HG02798 (cell line): ENCODE measurements around the gene ABCC3.

Source experiments
- ATAC-seq: cut with Tn5 transposase; IDR thresholded peaks from one replicate; pipeline ENCODE4 v1.9.1; 2021; ENCODE audit warnings: mild to moderate bottlenecking; ENCODE audit not compliant: unreplicated experiment, poor library complexity

ABCC3 gene

DNA sequence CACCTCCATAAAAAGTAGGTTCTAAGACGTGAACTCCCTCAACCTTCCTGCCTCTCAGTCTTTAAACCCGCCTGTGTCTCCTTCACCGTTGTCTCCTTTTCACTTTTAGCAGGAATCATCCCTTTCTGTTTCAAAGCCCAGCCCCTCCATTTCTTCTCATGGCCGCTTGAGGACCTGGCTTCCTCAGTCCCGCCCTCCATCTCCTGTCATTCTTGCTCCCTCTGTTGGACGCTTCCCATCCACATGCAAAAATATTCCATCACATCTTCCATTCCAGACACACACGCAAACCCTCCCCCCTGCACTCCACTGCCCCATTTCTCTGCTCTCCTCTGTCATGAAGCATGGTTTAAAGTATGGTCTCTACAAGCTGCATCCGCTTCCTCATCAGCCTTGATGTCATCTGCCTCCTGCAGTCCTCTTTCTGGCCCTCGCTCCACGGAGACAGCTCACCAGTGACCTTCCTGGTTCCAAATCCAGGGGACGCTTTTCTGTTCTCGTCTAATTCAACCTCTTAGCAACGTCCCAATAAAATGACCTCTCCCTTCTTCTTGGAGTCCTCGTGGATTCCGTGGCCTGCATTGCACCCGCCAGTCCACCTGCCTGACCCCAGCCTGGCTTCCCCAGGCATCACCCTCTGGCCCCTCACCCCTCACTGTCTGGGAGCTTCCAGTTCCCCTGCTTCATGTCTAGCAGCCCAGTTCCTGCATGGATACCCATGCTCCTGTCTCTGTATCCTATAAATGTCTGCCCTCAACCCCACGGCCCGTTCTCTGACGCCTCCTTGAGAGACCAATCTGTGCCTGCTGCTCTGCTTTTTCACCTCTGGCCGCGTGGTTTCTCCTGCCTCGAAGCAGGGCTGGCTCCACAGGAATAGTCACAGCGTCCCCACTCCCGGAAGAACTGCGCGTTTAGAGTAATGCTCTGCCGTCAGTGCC, 46.9 kb downstream of the ABCC3 start:
- ATAC-seq: no peak

DNA sequence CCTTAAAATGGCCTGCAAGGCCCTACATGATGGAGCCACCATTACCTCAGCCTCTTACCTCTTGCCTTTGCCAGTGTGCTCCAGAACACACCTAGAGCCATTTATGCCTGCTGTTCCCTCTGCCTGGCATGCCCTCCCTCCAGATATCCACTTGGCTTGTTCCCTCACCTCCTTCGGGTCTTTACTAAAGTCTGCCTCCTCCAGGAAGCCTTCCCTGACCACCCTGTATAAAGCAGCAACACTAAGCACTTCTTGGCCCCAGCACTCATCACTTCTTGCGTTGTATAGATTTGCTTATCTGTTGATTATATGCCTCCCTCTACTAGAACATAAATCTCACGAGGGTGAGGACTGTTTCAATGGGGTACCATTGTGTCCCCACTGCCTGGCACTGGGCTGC, 47.8 kb downstream of the ABCC3 start:
- no peak for ATAC-seq

DNA sequence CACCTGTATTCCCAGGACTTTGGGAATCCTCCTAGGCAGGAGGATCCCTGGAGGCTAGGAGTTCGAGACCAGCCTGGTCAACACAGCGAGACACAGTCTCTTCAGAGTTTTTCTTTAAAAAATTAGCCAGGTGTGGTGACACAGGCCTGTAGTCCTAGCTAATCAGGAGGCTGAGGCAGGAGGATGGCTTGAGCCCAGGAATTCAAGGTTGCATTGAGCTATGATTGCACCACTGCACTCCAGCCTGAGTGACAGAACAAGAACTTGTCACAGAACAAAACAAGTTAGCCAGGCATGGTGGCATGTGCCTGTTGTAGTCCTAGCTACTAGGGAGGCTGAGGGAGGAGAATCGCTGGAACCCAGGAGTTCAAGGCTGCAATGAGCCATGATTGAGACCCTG, 48.3 kb downstream of the ABCC3 start:
- no peak for ATAC-seq

DNA sequence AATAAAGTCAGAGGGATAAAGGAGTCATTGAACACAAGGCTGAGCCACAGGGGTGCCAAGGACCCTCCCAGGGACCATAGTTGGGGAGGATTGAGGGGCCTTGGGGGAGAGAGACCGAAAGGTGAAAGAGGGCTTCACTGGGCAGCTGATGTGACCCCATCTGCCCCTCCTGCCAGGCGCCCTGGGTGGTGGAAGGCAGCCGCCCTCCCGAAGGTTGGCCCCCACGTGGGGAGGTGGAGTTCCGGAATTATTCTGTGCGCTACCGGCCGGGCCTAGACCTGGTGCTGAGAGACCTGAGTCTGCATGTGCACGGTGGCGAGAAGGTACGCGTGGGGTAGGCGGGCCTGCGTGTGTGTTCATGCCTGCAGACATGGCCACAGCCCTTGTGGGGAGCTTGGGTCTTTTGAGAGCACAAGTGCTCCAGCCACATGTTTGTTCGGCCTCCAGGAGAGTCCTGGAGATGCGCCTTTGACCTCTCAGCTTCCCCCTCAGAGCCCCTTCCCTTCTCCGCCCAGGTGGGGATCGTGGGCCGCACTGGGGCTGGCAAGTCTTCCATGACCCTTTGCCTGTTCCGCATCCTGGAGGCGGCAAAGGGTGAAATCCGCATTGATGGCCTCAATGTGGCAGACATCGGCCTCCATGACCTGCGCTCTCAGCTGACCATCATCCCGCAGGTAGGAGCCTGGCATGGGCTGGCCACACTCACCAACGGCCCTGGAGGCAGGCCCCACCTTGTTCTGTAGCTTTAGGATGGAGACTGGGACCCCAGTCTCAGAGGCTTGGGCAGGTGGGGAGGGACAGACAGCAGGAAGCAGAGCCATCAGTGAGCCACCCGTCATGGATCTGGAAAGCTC, 49.0 kb downstream of the ABCC3 start:
- ATAC-seq: no peak

DNA sequence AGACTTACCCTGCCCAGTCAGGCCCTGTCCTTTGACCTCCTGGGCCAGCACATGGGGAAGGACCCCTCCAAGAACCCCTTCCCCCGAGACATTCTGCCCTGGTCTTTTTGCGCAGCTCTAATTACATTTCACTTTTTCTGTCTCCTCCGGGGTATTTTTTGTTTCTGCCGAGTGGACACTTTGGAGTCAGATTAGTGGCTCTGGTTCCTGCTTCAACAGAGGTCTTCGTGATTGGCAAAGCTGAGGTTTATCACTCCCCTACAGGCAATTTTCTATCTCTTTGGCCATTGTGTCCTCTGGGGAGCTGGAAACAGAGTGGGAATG, 49.6 kb downstream of the ABCC3 start:
- no peak for ATAC-seq

DNA sequence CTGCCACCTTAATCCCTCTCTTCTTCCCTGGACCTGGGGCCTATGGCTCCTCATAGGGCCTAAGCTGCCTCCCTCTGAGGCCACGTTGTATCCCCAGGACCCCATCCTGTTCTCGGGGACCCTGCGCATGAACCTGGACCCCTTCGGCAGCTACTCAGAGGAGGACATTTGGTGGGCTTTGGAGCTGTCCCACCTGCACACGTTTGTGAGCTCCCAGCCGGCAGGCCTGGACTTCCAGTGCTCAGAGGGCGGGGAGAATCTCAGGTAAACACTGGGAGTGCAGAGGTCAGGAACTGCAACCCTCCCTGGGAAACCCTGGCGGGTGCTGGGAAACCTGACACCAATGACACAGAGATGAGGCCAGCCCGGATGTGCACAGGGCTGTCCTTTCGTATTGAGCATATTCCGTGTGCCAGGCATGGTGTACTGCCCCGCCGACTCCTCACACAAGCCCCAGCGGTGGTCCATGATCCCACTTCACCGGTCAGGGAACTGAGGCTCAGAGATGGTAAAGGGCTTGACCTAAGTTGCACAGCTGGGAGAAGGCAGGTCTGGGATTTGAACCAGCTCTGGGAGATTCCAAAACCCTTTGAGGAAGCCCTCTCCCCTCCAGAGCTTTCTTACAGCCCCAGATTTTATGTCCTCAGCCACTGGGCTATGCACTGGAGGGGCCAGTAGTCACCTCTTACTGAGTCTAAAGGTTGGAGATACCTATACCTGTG, 50.1 kb downstream of the ABCC3 start:
- no peak for ATAC-seq

DNA sequence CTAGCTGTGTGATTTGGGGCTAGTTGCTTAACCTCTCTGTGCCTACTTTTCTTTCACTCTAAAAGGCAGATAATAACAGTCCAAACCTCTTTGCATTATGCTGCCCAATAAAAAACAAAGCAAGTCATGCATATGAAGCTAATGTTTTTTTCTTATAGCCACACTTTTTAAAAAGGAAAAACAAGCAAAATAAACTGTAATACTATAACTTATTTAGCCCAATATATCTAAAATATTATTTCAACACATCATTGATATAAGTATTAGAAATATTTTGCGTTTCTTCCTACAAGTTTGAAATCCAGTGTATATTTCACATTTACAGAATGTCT, 50.6 kb downstream of the ABCC3 start:
- ATAC-seq: no peak

DNA sequence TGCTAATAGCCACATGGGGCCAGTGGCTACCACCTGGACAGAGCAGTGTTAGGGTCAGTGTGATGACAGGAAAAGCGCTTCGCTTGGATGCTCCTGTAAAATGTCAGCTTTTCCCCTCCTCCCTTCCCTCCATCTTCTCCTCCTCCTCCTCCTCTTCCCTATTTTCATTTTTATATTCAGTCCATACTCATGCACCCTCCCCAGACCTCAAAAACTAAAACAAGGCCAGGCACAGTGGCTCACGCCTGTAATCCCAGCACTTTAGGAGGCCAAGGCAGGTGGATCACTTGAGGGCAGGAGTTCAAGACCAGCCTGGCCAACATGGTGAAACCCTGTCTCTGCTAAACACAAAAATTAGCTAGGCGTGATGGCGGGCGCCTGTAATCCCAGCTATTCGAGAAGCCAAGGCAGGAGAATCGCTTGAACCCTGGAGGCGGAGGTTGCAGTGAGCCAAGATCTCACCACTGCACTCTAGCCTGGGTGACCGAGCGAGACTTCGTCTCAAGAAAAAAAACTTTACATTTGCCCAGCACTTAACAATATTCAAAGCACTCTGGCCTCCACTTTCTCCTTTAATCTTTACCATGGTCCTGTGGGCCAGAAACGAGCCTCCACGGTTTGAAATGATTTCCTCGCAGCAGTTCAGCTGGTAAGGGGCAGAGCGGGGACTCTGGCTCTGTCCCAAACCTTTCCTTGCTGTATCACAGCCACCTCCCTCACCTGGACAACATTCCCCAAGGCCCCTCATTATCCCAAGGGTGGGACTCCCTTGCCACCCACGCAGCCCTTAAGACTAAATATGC, 51.2 kb downstream of the ABCC3 start:
- no peak for ATAC-seq

DNA sequence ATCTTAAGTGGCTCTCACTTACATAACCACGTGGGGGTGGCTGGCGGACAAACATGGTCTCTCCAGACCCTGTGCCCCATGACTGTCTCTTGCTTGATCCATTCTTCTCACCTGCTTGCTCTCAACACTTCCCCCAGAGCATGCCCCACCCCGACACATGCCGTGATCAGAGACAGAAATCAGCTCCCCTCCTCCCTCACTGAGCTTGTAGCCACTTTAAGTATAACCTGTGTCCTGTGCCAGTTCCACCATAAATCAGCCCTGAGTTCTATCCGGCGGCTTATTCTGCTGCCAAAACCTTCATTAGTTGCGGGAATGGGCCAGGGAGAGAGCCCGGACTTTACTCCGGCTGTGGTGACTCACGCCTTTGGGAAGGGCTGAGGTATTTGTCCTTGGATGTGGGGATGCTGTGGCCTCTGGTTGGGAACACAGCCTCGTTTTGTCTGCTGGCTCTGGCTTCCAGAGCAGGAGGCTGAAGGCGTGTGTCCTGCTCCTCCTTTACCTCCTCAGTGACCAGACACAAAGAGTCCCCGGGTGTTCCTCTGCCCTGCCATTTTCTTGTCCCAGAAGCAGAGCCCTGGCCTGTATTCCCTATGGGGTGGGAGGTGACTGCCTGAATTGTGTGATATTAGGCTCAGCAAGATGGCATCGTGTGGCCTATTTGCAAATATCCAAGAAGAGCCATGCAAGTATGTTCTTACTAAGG, 52.0 kb downstream of the ABCC3 start:
- ATAC-seq: no peak

DNA sequence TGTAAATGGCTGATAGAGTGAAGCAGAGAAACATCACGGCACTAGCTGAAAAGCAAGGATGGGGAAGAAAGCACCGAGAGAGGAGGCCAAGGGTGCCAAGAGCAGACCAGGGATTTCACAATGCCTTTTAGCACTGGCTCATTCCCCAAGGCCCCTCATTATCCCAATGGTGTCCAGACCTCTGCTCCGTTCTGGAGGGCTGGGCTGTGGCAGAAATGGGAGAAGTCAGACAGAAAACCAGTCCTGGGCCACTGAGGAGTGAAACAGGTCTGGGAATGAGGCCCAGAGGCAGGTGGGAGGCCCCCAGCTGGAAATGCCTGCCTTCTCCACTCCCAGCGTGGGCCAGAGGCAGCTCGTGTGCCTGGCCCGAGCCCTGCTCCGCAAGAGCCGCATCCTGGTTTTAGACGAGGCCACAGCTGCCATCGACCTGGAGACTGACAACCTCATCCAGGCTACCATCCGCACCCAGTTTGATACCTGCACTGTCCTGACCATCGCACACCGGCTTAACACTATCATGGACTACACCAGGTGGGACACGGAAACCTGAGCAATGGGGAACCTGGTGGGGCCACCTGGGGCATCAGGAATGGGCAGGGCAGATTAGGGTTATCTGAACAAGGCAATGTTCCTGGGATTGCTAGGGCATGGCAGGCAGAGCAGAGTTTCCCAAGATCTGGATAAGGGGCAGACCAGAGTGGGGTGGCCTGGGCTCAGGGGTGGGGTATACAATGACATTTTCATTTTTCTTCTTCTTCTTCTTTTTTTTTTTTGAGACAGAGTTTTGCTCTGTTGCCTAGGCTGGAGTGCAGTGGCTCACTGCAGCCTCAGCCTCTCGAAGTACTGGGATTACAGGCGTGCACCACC, 52.8 kb downstream of the ABCC3 start:
- no peak for ATAC-seq

DNA sequence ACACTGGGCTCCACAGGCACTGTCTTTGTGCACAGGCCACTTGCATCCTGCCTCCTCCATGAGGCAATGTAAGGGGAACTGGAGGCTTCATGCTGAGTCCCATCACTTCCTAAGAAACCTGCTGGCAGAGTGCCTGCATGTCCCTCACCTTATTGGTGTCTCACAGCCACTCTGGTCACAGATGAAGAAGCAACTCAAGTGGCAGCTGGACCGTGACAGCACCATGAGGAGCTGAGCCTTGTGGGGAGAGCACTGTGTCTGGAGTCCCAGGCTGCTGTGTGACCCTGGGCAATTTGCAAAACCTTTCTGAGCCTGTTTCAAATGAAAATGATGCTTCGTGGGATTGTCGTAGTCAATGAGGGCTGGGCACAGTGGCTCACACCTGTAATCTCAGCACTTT, 53.6 kb downstream of the ABCC3 start:
- ATAC-seq: no peak

DNA sequence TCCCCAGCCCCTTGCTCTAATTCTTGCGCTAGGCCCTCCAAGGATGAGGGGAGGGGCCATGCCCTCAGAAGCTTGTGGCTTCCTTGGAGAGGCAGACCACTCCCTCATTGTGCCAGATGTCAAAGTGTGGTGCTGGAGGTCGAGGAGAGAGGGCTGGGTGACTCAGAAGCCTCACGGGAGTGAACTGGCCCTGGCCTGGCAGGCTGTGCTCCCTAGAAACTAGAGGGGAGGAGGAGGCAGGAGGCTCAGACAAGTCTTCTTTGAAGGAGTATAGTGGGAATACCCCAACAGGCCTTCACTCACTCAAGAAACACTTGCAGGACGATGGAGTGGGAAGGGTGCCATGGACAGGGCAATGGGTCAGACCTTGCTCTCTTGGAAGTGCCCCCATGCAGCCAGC, 54.6 kb downstream of the ABCC3 start:
- no peak for ATAC-seq

DNA sequence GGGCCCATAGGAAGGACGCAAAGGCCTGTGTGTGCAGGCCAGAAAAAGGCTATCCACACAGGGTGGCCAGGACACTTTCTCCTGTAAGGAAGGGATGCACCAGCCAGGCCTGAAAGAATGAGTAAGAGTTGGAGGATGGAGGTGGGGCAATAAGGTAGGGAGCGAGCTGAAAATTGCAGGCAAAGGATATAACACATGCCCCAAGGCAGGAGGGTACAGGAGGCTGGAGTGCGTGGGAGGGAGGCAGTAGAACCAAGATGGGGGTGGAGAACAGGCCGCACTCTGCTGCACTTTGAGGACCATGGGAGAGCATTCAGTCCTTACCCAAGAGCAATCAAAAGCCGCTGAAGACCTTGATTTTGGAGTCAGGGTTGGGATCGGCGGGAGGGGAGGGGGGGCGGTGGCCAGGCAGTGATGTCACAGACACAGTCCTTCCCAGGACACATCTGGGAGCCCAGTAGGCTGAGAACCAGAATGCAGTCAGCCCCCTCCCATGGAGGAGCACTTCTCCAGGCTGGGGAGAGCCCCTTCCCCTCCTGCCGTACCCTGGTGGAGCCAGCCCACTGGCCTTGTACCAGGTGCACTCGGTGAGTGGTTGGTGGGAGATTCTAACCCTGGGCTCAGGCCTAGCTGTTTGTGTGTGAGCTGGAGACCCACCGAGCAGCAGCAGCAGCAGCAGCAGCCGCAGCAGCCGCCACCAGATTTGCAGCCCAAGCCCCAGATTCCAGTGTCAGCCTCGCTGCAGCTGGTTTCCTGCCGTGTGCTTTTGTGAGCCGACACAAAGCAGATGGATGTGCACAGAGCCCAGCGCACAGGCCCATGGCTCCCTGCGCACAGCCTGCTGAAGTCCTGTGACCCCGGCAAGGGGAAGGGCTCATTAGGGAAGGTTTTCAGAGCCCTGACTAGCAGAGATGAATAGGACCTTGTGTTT, 55.5 kb downstream of the ABCC3 start:
- no peak for ATAC-seq

DNA sequence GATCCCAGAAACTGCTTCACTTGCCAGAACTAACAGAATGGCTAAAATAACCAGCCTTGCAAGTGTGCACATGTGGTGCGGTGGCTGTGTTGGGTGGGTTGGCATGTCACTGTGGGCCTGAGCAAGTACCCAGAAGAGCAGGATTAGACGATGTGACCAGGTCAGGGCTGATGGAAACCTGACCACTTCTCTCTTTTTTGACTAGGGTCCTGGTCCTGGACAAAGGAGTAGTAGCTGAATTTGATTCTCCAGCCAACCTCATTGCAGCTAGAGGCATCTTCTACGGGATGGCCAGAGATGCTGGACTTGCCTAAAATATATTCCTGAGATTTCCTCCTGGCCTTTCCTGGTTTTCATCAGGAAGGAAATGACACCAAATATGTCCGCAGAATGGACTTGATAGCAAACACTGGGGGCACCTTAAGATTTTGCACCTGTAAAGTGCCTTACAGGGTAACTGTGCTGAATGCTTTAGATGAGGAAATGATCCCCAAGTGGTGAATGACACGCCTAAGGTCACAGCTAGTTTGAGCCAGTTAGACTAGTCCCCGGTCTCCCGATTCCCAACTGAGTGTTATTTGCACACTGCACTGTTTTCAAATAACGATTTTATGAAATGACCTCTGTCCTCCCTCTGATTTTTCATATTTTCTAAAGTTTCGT, 56.3 kb downstream of the ABCC3 start:
- no peak for ATAC-seq

DNA sequence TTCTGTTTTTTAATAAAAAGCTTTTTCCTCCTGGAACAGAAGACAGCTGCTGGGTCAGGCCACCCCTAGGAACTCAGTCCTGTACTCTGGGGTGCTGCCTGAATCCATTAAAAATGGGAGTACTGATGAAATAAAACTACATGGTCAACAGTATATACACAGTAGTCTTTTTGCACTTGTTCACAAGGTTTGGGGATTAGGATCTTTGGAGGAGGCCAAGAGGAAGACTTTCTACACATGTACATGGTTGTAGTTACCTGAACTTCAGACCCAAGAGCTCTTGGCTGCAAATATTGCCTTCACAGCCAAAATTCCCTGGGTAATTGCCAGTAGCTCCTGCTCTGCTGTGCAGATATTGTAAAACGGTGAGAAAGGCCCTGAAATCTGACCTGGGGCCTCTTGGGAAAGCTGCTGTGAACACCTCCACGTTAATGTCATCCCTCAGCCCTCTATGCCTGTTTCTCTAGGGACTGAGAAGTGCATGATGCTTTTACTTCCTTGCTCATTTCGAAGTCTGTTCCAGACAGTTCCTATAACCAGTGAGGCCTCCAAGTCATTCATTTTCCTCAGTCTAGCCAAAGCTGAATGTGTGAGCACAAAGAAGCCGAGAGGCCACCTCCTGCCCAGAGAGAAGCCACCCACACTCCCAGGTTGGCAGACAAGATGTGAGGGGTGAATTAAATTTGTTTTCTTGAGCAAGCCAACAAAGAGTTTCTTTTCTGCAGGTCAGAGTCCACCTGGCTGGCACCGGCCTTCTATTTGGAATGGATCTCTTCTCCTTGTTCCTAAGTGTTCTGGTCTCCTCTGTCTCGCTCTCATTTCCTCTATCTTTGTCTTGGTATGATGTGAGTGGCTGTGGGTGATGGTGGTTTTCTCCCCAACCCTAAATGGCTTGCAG, 57.1 kb downstream of the ABCC3 start:
- ATAC-seq: no peak

DNA sequence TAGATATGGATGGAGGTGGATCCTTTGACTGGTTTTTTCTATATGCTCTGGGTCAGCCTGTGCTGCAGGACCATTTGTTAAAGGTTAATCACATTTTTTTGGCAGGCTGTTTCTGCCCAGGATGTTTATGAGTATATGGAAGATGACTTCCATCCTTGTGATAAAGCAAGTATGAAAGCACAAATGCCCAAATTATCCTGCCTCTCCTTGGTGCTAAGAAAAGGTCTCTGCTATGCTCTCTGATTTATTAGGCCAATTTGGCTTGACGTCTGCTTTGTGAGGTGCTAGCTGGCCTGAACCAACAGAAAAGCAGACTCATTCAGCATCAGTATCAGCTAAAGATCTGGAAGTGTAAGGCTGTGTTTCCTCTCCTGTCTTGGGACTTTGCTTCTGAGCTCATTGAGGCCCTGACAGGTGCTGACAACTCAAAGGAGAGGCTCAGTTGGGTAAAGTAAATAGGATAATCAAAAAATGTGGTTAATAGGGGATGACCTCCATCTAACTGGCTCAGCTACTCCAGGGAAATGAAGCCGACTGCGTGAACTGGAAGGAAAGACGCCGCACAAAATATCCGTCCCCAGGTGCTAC, 57.9 kb downstream of the ABCC3 start:
- ATAC-seq: no peak
